NCI-H1694 treated with DMSO at 0.1 percent for 48 hours (cell line): ENCODE results near the gene CPHXL2.

Source experiments
- DNase-seq: peaks from one replicate; lab custom pipeline; 2025; lab: John Stamatoyannopoulos, UW

CPHXL2 gene

GRCh38 chr16:75676909-75677308 lies at the start of gene CPHXL2:
CPHXL2 (minus strand) TSS chr16:75677009; CDS start chr16:75676999, 10 bp downstream.
- DNase-seq = no peak

GRCh38 chr16:75726390-75726789 lies 49.6 kb upstream of the CPHXL2 start, which contains the start of gene CPHXL:
CPHXL (minus strand) TSS chr16:75726490; CDS start chr16:75726442, 48 bp downstream.
- DNase-seq = no peak

GRCh38 chr16:75718452-75718851 lies 41.6 kb upstream of the CPHXL2 start:
- no peak for DNase-seq

- no peak for DNase-seq
Measured at GRCh38 chr16:75714661-75715060, 37.9 kb upstream of the CPHXL2 start.

- no peak for DNase-seq
Measured at GRCh38 chr16:75710344-75710743, 33.5 kb upstream of the CPHXL2 start.

GRCh38 chr16:75703306-75703705 lies 26.5 kb upstream of the CPHXL2 start:
- no peak for DNase-seq

GRCh38 chr16:75702242-75702641 lies 25.4 kb upstream of the CPHXL2 start:
- DNase-seq = no peak

- DNase-seq = no peak
Measured at GRCh38 chr16:75701361-75701760, 24.6 kb upstream of the CPHXL2 start, which contains the start of gene DUXB. DUXB (minus strand) TSS chr16:75701461; CDS start chr16:75701418, 43 bp downstream.

GRCh38 chr16:75697571-75697970 lies 20.8 kb upstream of the CPHXL2 start:
- no peak for DNase-seq

GRCh38 chr16:75695708-75696107 lies 18.9 kb upstream of the CPHXL2 start:
- DNase-seq = no peak

- no peak for DNase-seq
Measured at GRCh38 chr16:75687361-75687760, 10.6 kb upstream of the CPHXL2 start.

- DNase-seq = no peak
Measured at GRCh38 chr16:75682308-75682707, 5.5 kb upstream of the CPHXL2 start.

GRCh38 chr16:75679366-75679765 lies 2.6 kb upstream of the CPHXL2 start:
- no peak for DNase-seq

GRCh38 chr16:75667503-75667902 lies 9.3 kb downstream of the CPHXL2 start:
- no peak for DNase-seq

- no peak for DNase-seq
Measured at GRCh38 chr16:75660726-75661302, 16.0 kb downstream of the CPHXL2 start.

- DNase-seq = no peak
Measured at GRCh38 chr16:75660321-75660720, 16.5 kb downstream of the CPHXL2 start.

GRCh38 chr16:75658175-75658574 lies 18.6 kb downstream of the CPHXL2 start:
- DNase-seq = no peak

- DNase-seq = no peak
Measured at GRCh38 chr16:75653922-75654321, 22.9 kb downstream of the CPHXL2 start.

- DNase-seq = peak; percentile 43
Measured at GRCh38 chr16:75648265-75649076, 28.3 kb downstream of the CPHXL2 start.

- DNase-seq = peak; percentile 81
Measured at GRCh38 chr16:75647492-75648264, 29.1 kb downstream of the CPHXL2 start, which contains the start of the genes KARS1 and TERF2IP. KARS1 (minus strand) TSS chr16:75647665; CDS start chr16:75647639, 26 bp downstream. TERF2IP (plus strand) TSS chr16:75647773; CDS start chr16:75647883, 110 bp downstream.

- no peak for DNase-seq
Measured at GRCh38 chr16:75647112-75647491, 29.7 kb downstream of the CPHXL2 start.

- no peak for DNase-seq
Measured at GRCh38 chr16:75644240-75645012, 32.4 kb downstream of the CPHXL2 start.
